ENCODE results near the gene SYTL3. TPM values are rescaled to one million over a fixed set of nuclear protein-coding genes. Genes with fewer than 3 reads are reported as not detected.

SYTL3 gene
- total RNA-seq, 1 donor from 2014 or later, result 0.48 TPM

DNA sequence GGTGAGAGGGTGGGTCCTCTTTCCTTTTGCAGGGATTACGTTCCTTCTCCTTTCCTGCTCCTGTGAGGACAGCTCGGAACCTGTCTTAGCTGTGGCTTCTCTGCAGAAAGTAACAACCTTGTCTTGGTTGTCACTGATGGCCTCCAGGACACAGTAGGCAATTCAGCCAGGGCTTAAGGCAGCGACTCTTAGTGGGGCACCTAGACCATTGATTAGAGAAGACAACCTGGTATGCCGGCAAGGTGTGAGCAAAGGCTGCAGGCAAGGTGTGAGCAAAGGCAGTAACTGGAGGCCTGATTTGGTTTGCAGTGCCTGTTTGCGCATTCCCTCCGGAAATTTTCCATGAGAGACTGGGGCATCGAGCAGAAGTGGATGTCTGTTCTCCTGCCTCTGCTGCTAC is 42.9 kb upstream of the SYTL3 start:
- Mint-ChIP-seq H3K4me3 (ENCODE audit: unreplicated experiment) (no peak overlapping the region), H3K4me1 (ENCODE audit: unreplicated experiment) (no peaks in the 10 kb centered on the region), H3K27me3 (ENCODE audit: unreplicated experiment) (no peaks in the 10 kb centered on the region), H3K27ac (ENCODE audit: unreplicated experiment) (no peak overlapping the region), H3K36me3 (ENCODE audit: unreplicated experiment) (peaks cover 29% of the 10 kb centered on the region), H3K9me3 (ENCODE audit: unreplicated experiment) (no peaks in the 10 kb centered on the region)
- TF ChIP-seq, protein P1, sequence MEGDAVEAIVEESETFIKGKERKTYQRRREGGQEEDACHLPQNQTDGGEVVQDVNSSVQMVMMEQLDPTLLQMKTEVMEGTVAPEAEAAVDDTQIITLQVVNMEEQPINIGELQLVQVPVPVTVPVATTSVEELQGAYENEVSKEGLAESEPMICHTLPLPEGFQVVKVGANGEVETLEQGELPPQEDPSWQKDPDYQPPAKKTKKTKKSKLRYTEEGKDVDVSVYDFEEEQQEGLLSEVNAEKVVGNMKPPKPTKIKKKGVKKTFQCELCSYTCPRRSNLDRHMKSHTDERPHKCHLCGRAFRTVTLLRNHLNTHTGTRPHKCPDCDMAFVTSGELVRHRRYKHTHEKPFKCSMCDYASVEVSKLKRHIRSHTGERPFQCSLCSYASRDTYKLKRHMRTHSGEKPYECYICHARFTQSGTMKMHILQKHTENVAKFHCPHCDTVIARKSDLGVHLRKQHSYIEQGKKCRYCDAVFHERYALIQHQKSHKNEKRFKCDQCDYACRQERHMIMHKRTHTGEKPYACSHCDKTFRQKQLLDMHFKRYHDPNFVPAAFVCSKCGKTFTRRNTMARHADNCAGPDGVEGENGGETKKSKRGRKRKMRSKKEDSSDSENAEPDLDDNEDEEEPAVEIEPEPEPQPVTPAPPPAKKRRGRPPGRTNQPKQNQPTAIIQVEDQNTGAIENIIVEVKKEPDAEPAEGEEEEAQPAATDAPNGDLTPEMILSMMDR (IDR thresholded peaks at IDR 0.05), result no peak
- DNase-seq (ENCODE audit: extremely low spot score, unreplicated experiment), result no peak

GRCh38 chr6:158607411-158608170 is 42.3 kb upstream of the SYTL3 start:
- Mint-ChIP-seq H3K36me3 (ENCODE audit: unreplicated experiment) (peaks cover 29% of the 10 kb centered on the region), H3K27ac (ENCODE audit: unreplicated experiment) (no peak overlapping the region), H3K4me3 (ENCODE audit: unreplicated experiment) (no peak overlapping the region), H3K4me1 (ENCODE audit: unreplicated experiment) (no peaks in the 10 kb centered on the region), H3K27me3 (ENCODE audit: unreplicated experiment) (no peaks in the 10 kb centered on the region), H3K9me3 (ENCODE audit: unreplicated experiment) (no peaks in the 10 kb centered on the region)
- TF ChIP-seq, protein P1 (IDR thresholded peaks at IDR 0.05), result no peak
- no peak for DNase-seq (ENCODE audit: extremely low spot score, unreplicated experiment)

GRCh38 chr6:158608221-158608620 is 41.6 kb upstream of the SYTL3 start:
- DNase-seq (ENCODE audit: extremely low spot score, unreplicated experiment), result no peak
- H3K9me3 Mint-ChIP-seq (ENCODE audit: unreplicated experiment), result no peaks in the 10 kb centered on the region
- TF ChIP-seq, protein P1 (IDR thresholded peaks at IDR 0.05), result no peak
- no peak overlapping the region for H3K27ac Mint-ChIP-seq (ENCODE audit: unreplicated experiment)
- no peaks in the 10 kb centered on the region for H3K27me3 Mint-ChIP-seq (ENCODE audit: unreplicated experiment)
- H3K4me3 Mint-ChIP-seq (ENCODE audit: unreplicated experiment), result no peak overlapping the region
- H3K4me1 Mint-ChIP-seq (ENCODE audit: unreplicated experiment), result no peaks in the 10 kb centered on the region
- H3K36me3 Mint-ChIP-seq (ENCODE audit: unreplicated experiment), result peaks cover 27% of the 10 kb centered on the region

DNA sequence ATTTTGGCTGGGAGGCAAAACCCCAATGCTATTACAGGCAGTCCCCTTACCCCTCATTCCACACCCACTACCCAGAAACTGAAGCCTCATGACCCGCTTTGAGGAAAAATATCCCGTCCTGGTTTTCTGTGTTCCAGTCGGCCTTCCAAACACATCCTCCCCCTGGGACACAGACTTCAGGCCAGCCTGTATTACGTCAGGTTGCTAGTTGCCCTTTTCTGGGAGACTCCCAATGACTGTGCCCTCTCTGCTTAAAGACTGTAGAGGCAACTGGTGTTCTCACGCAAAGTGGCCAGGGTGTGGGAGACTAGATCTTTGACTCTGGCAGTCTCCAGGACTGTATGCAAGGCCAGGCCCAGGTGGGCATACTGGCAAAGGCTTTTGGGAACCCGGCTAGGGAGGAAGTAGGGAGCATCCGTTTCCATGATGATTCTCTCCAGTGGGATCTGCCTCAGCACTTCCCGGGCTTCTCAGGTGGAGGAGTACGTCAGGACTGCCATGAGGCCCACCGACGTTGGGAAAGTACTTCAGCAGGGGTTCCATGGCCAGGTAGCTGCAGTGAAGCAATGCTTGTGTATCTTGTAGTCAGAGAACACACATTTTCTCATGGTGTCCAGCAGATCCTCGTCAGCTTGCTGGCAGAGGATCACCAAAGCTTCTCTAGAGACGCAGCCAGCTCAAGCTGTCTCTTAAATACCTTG is 40.2 kb upstream of the SYTL3 start:
- TF ChIP-seq, protein P1 (IDR thresholded peaks at IDR 0.05), result no peak
- H3K27ac Mint-ChIP-seq (ENCODE audit: unreplicated experiment), result no peak overlapping the region
- no peaks in the 10 kb centered on the region for H3K4me1 Mint-ChIP-seq (ENCODE audit: unreplicated experiment)
- no peaks in the 10 kb centered on the region for H3K9me3 Mint-ChIP-seq (ENCODE audit: unreplicated experiment)
- peaks cover 25% of the 10 kb centered on the region for H3K36me3 Mint-ChIP-seq (ENCODE audit: unreplicated experiment)
- DNase-seq (ENCODE audit: extremely low spot score, unreplicated experiment), result no peak
- no peaks in the 10 kb centered on the region for H3K27me3 Mint-ChIP-seq (ENCODE audit: unreplicated experiment)
- no peak overlapping the region for H3K4me3 Mint-ChIP-seq (ENCODE audit: unreplicated experiment)

DNA sequence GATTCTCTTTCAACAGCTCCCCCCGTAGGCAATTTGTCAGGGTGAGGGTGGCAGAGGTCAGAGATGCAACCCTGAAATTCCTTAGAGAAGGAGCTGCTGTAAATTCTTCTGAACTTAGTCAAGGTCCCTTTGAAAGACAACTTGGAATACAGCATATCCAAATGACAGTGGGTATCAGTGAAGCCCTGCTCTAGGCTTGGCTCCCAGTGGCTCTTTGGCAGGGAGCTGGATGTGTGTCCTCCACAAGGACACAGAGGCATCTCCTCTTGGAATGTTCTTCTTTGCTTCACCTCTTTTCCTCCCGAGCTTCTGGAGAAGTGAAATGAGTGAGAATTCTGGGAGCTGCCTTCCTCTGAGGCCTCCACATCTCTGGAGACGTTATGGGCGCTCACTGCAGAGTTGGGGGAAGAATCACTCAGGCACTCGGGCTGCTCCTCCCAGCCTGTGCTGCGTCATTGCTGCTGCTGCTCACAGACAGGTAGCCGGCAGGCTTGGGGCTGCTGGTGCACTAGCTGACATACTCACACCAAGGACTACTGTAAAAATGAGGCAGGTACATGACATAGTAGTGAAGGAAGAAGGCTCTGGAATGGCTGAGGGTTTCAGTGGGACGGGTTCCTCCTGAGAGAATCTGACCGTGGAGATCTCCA is 39.4 kb upstream of the SYTL3 start:
- H3K36me3 Mint-ChIP-seq (ENCODE audit: unreplicated experiment), result peaks cover 32% of the 10 kb centered on the region
- TF ChIP-seq, protein P1 (IDR thresholded peaks at IDR 0.05), result no peak
- no peaks in the 10 kb centered on the region for H3K4me1 Mint-ChIP-seq (ENCODE audit: unreplicated experiment)
- H3K9me3 Mint-ChIP-seq (ENCODE audit: unreplicated experiment), result no peaks in the 10 kb centered on the region
- H3K27me3 Mint-ChIP-seq (ENCODE audit: unreplicated experiment), result no peaks in the 10 kb centered on the region
- H3K4me3 Mint-ChIP-seq (ENCODE audit: unreplicated experiment), result no peak overlapping the region
- peak; percentile 49 for DNase-seq (ENCODE audit: extremely low spot score, unreplicated experiment)
- H3K27ac Mint-ChIP-seq (ENCODE audit: unreplicated experiment), result no peak overlapping the region

Data from osteocyte (in vitro differentiated cells).